ENCODE results near the gene CUL4A.

DNA sequence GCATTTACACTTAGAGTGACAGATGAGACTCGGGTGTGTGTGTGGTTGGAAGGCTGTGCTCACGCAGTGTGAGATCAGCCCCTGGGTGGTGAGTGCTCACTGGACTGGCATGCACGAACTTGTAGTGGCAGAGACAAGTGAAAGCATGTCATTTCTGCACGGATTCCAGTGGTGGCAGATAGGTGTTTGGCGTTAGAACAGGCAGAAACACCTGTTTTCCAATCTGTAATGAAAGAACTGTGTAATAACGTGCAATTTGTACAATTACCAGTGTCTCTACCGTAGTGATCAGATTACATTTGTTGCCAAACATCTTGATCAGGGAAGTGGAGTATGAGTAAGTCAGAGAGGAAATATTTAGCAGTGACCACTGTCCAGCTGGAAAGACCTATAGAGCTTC is 95.8 kb downstream of the CUL4A start:
- TF ChIP-seq CTCF (conservative IDR thresholded peaks at IDR 0.05; ENCODE audit: low read depth in 2 of 2) = no peak
- TF ChIP-seq POLR2AphosphoS5 (IDR thresholded peaks at IDR 0.05; ENCODE audit: low read depth) = no peak
- TF ChIP-seq JUNB (IDR thresholded peaks at IDR 0.05; ENCODE audit: unreplicated experiment) = no peak
- no peak for TF ChIP-seq REST (IDR thresholded peaks at IDR 0.05; ENCODE audit: unreplicated experiment)
- no peak for TF ChIP-seq EZH2phosphoT487 (IDR thresholded peaks at IDR 0.05; ENCODE audit: unreplicated experiment)
- TF ChIP-seq EZH2 (IDR thresholded peaks at IDR 0.05; ENCODE audit: low read depth, unreplicated experiment) = no peak
- no peak for TF ChIP-seq ETS1 (IDR thresholded peaks at IDR 0.05)
- no peak for TF ChIP-seq ZNF331 (CRISPR knock-in tag; IDR thresholded peaks at IDR 0.05; ENCODE audit: low read depth)
- TF ChIP-seq NANOG (IDR thresholded peaks at IDR 0.05; ENCODE audit: borderline replicate concordance) = no peak
- TF ChIP-seq STAT1 (IDR thresholded peaks at IDR 0.05; ENCODE audit: unreplicated experiment) = no peak
- no peak for TF ChIP-seq ZNF114 (CRISPR knock-in tag; IDR thresholded peaks at IDR 0.05)
- TF ChIP-seq CREB1 (CRISPR knock-in tag; IDR thresholded peaks at IDR 0.05; ENCODE audit: low read depth) = no peak
- TF ChIP-seq ZNF462 (CRISPR knock-in tag; IDR thresholded peaks at IDR 0.05) = no peak
